HCT116 (cell line): ENCODE measurements around the gene OPN1SW. TPM values are rescaled to one million over a fixed set of nuclear protein-coding genes. Genes with fewer than 3 reads are reported as not detected.

Source experiments
- ATAC-seq: fragments of 200-7000 bp; cut with Tn5 transposase; 2 replicates; pipeline ENCODE4 v1.9.1; 2020; ENCODE audit warnings: mild to moderate bottlenecking, moderate library complexity
- BruUV-seq: library from RNA; stranded (reverse); fragments of 400-500 nt; replicated peaks from 2 replicates; lab custom pipeline; 2021; lab: Mats Ljungman, UMichigan
- CTCF ChIA-PET: fragments of 300-600 bp; sonication (Branson Sonifier 250); formaldehyde crosslinking; loops from one replicate; lab custom pipeline; 2021; ENCODE audit warnings: antibody characterized with exemption; lab: Charles Lee
- POLR2A ChIA-PET: fragments of 300-600, 350-600 bp; sonication (Branson Sonifier 250); formaldehyde crosslinking; loops from one replicate; lab custom pipeline; 2021; ENCODE audit warnings: antibody characterized with exemption; lab: Charles Lee
- RAD21 ChIA-PET, 2 experiments: fragments of 300-600 bp; sonication (Branson Sonifier 250); formaldehyde crosslinking; loops; one replicate each; lab custom pipeline; 2023; ENCODE audit warnings: low total read pairs in 2 of 2; ENCODE audit not compliant: uncharacterized antibody in 2 of 2, unreplicated experiment in 2 of 2, low non-redundant PET in 1 of 2; lab: Charles Lee
- DNase-seq: peaks from one replicate; pipeline ENCODE4 v3.0.0-alpha.2; 2010; ENCODE audit warnings: low read depth, low spot score
- H2AFZ ChIP-seq: fragments of 200-600 bp; shearing (Covaris generic), sonication (generic); 2 replicates; pipeline ENCODE4 v1.6.1; 2017; ENCODE audit warnings: low read depth, mixed run types, mixed read lengths, antibody characterized with exemption, low read length; ENCODE audit not compliant: poor library complexity, severe bottlenecking
- H3K27ac ChIP-seq: 2 replicates; pipeline ENCODE4 v1.5.1; 2012; ENCODE audit warnings: low read depth, low read length
- H3K27me3 ChIP-seq: fragments of 200-600 bp; sonication (generic); 2 replicates; pipeline ENCODE4 v1.6.1; 2016; ENCODE audit warnings: mixed run types, low read length, mixed read lengths; ENCODE audit not compliant: insufficient read depth
- H3K36me3 ChIP-seq, 2 experiments: fragments of 200-500 bp in 1 of 2; fragments of 200-600 bp in 1 of 2; sonication (Bioruptor generic) in 1 of 2; sonication (generic) in 1 of 2; 2 replicates each; pipeline versions ENCODE4 v1.5.1 to v1.6.1; 2014 to 2016; ENCODE audit warnings: low read length in 2 of 2, inconsistent platforms in 1 of 2, mixed read lengths in 1 of 2, mixed run types in 1 of 2; ENCODE audit not compliant: insufficient read depth in 2 of 2, control insufficient read depth in 1 of 2
- H3K4me1 ChIP-seq, 2 experiments: fragments of 200-600 bp in 1 of 2; sonication (generic) in 1 of 2; 2 replicates each; pipeline versions ENCODE4 v1.5.1 to v1.6.1; 2012 to 2017; ENCODE audit warnings: low read length in 2 of 2, inconsistent platforms in 1 of 2, mild to moderate bottlenecking in 1 of 2, mixed read lengths in 1 of 2, mixed run types in 1 of 2, moderate library complexity in 1 of 2; ENCODE audit not compliant: insufficient read depth in 2 of 2, control insufficient read depth in 1 of 2
- H3K4me2 ChIP-seq: fragments of 200-600 bp; sonication (generic); 2 replicates; pipeline ENCODE4 v1.6.1; 2017; ENCODE audit warnings: mixed run types, low read length, mixed read lengths
- H3K4me3 ChIP-seq, 2 experiments: fragments of 200-600 bp in 1 of 2; sonication (generic) in 1 of 2; replicated peaks in 1 of 2; 2 replicates each; pipeline ENCODE4 v1.5.1; 2011 to 2016; ENCODE audit warnings: low read length in 2 of 2, control low read depth in 1 of 2, low read depth in 1 of 2, mild to moderate bottlenecking in 1 of 2, mixed read lengths in 1 of 2, mixed run types in 1 of 2
- H3K79me2 ChIP-seq: fragments of 200-600 bp; sonication (generic); 2 replicates; pipeline ENCODE4 v1.6.1; 2017; ENCODE audit warnings: mild to moderate bottlenecking, mixed run types, low read length, moderate library complexity, mixed read lengths; ENCODE audit not compliant: insufficient read depth
- H3K9ac ChIP-seq: fragments of 200-600 bp; sonication (generic); 2 replicates; pipeline ENCODE4 v1.6.1; 2016; ENCODE audit warnings: low read length, mixed read lengths
- H3K9me2 ChIP-seq: fragments of 200-600 bp; sonication (generic), shearing (Covaris generic); 2 replicates; pipeline ENCODE4 v1.6.1; 2017; ENCODE audit warnings: mixed run types, mild to moderate bottlenecking, moderate library complexity; ENCODE audit not compliant: insufficient read depth
- H3K9me3 ChIP-seq, 2 experiments: fragments of 200-500 bp in 1 of 2; fragments of 200-600 bp in 1 of 2; sonication (Bioruptor generic) in 1 of 2; sonication (generic) in 1 of 2; 2 replicates each; pipeline ENCODE4 v1.6.1; 2014 to 2017; ENCODE audit warnings: low read length in 2 of 2, mixed read lengths in 2 of 2, inconsistent platforms in 1 of 2, low read depth in 1 of 2, mild to moderate bottlenecking in 1 of 2, mixed run types in 1 of 2, moderate library complexity in 1 of 2; ENCODE audit not compliant: control insufficient read depth in 1 of 2, insufficient read depth in 1 of 2
- H4K20me1 ChIP-seq: fragments of 200-600 bp; sonication (generic), shearing (Covaris generic); 2 replicates; pipeline ENCODE4 v1.6.1; 2017; ENCODE audit warnings: mixed run types, mild to moderate bottlenecking, moderate library complexity; ENCODE audit not compliant: insufficient read depth
- EGR1 ChIP-seq: IDR thresholded peaks from 2 replicates; pipeline ENCODE4 v1.6.1; 2012; ENCODE audit warnings: low read depth
- ELF1 ChIP-seq: IDR thresholded peaks from 2 replicates; pipeline ENCODE4 v1.6.1; 2012; ENCODE audit warnings: low read depth, borderline replicate concordance
- EZH2 ChIP-seq: fragments of 200-600 bp; sonication (generic); IDR thresholded peaks from 2 replicates; pipeline ENCODE4 v1.6.1; 2017; ENCODE audit warnings: antibody characterized with exemption, mixed run types
- FOSL1 ChIP-seq: IDR thresholded peaks from 2 replicates; pipeline ENCODE4 v1.6.1; 2012; ENCODE audit warnings: low read depth
- JUND ChIP-seq: IDR thresholded peaks from 2 replicates; pipeline ENCODE4 v1.6.1; 2012
- POLR2AphosphoS5 ChIP-seq: IDR thresholded peaks from 2 replicates; pipeline ENCODE4 v1.6.1; 2011; ENCODE audit warnings: mild to moderate bottlenecking, low read depth, low read length, moderate library complexity
- RAD21 ChIP-seq: IDR thresholded peaks from 2 replicates; pipeline ENCODE4 v1.6.1; 2012; ENCODE audit warnings: low read depth, mild to moderate bottlenecking
- REST ChIP-seq: IDR thresholded peaks from 2 replicates; pipeline ENCODE4 v1.6.1; 2012; ENCODE audit warnings: low read depth
- SIN3A ChIP-seq: IDR thresholded peaks from 2 replicates; pipeline ENCODE4 v1.6.1; 2012; ENCODE audit warnings: low read depth
- SP1 ChIP-seq: IDR thresholded peaks from 2 replicates; pipeline ENCODE4 v1.6.1; 2012; ENCODE audit warnings: low read depth
- TCF7L2 ChIP-seq: IDR thresholded peaks from 2 replicates; pipeline ENCODE4 v1.7.0; 2011; ENCODE audit warnings: borderline replicate concordance, inconsistent platforms; ENCODE audit not compliant: insufficient read depth, insufficient read length; ENCODE audit errors: extremely low read depth
- YY1 ChIP-seq: IDR thresholded peaks from 2 replicates; pipeline ENCODE4 v1.6.1; 2011; ENCODE audit warnings: low read length, low read depth, moderate library complexity, mild to moderate bottlenecking; ENCODE audit not compliant: insufficient replicate concordance; ENCODE audit errors: extremely low read depth
- ZBTB33 ChIP-seq: IDR thresholded peaks from 2 replicates; pipeline ENCODE4 v1.6.1; 2011; ENCODE audit warnings: mild to moderate bottlenecking, low read length, moderate library complexity; ENCODE audit not compliant: insufficient replicate concordance; ENCODE audit errors: extremely low read depth
- ZNF274 ChIP-seq: fragments of 200-500 bp; sonication (Bioruptor generic); IDR thresholded peaks from 2 replicates; pipeline ENCODE4 v1.6.1; 2014; ENCODE audit warnings: mild to moderate bottlenecking, low read depth, low read length, inconsistent platforms
- intact Hi-C: fragments of 100-400 bp; cut with micrococcal nuclease; formaldehyde crosslinking; loops from 2 replicates; pipeline ENCODE4 v1.10.0; 2022
- total RNA-seq: library from RNA; stranded (reverse); gene quantifications from one replicate; pipeline ENCODE4 v1.2.1, GENCODE V29; 2021; ENCODE audit not compliant: unreplicated experiment
- TF ChIP-seq, protein P1 (sequence below): IDR thresholded peaks from 2 replicates; pipeline ENCODE4 v1.6.1; 2012

OPN1SW gene
- total RNA-seq, 1 experiment from 2014 or later, result not detected

- no peak overlapping the region for H3K27ac ChIP-seq
- no peaks in the 10 kb centered on the region for H4K20me1 ChIP-seq
- intact Hi-C loops, result no loop called here
- H3K9ac ChIP-seq, result no peak overlapping the region
- H2AFZ ChIP-seq, result no peak overlapping the region
- TF ChIP-seq ELF1 (no peak), RAD21 (no peak), SIN3A (no peak), YY1 (no peak), JUND (no peak)
- TF ChIP-seq, protein P1, sequence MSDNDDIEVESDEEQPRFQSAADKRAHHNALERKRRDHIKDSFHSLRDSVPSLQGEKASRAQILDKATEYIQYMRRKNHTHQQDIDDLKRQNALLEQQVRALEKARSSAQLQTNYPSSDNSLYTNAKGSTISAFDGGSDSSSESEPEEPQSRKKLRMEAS, result no peak
- CTCF ChIA-PET, result no interaction called here
- no TSS peak for BruUV-seq
- no peaks in the 10 kb centered on the region for H3K9me2 ChIP-seq
- H3K36me3 ChIP-seq, result no peaks in the 10 kb centered on the region
- RAD21 ChIA-PET, result no interaction called here
- no peaks in the 10 kb centered on the region for H3K27me3 ChIP-seq
- H3K4me2 ChIP-seq, result no peak overlapping the region
- no peak overlapping the region for H3K4me3 ChIP-seq
- POLR2A ChIA-PET, result no interaction called here
- ATAC-seq, result no peak
- peaks cover 0 to 6% of the 10 kb centered on the region in 2 experiments; a peak in 1 of 4 replicates for H3K4me1 ChIP-seq
- no peaks in the 10 kb centered on the region for H3K79me2 ChIP-seq
- H3K9me3 ChIP-seq, result no peaks in the 10 kb centered on the region
- DNase-seq, result no peak
These were observed 38.9 kb upstream of the OPN1SW start for GRCh38 chr7:128814499-128814898.

GRCh38 chr7:128812514-128813168, 37.0 kb upstream of the OPN1SW start:
- H3K9me3 ChIP-seq, result no peaks in the 10 kb centered on the region
- no peak overlapping the region for H3K9ac ChIP-seq
- intact Hi-C loops, result no loop called here
- BruUV-seq, result no TSS peak
- no peak for ATAC-seq
- H4K20me1 ChIP-seq, result no peaks in the 10 kb centered on the region
- no peak overlapping the region for H3K27ac ChIP-seq
- no peak overlapping the region for H3K4me2 ChIP-seq
- no peaks in the 10 kb centered on the region for H3K36me3 ChIP-seq
- ChIA-PET POLR2A (no interaction called here), RAD21 (no interaction called here), CTCF (no interaction called here)
- no peak overlapping the region for H3K4me3 ChIP-seq
- no peak for DNase-seq
- no peaks in the 10 kb centered on the region for H3K79me2 ChIP-seq
- no peak overlapping the region for H2AFZ ChIP-seq
- no peaks in the 10 kb centered on the region for H3K27me3 ChIP-seq
- peaks cover 0 to 6% of the 10 kb centered on the region in 2 experiments; a peak in 1 of 4 replicates for H3K4me1 ChIP-seq
- no peaks in the 10 kb centered on the region for H3K9me2 ChIP-seq
- TF ChIP-seq ZNF274, result no peak
- TF ChIP-seq FOSL1, result no peak
- TF ChIP-seq ZBTB33, result no peak
- TF ChIP-seq EZH2, result no peak
- no peak for TF ChIP-seq JUND
- TF ChIP-seq SIN3A, result no peak
- no peak for TF ChIP-seq YY1
- TF ChIP-seq POLR2AphosphoS5, result no peak
- no peak for TF ChIP-seq SP1
- TF ChIP-seq TCF7L2, result no peak
- TF ChIP-seq EGR1, result no peak
- no peak for TF ChIP-seq REST
